GM12891 (cell line): Measurements from ENCODE around the gene FILIP1.
A peak's percentile ranks its signal among the peaks of the same experiment; 100 is the strongest.

Source experiments
- DNase-seq: peaks from one replicate; pipeline ENCODE4 v3.0.0; 2011; ENCODE audit warnings: low spot score; ENCODE audit not compliant: insufficient read length
- FAIRE-seq: peaks from 2 replicates; lab custom pipeline; 2011; peaks lifted over from hg19 to GRCh38; lab: Jason Lieb, UNC
- PAX5 ChIP-seq: IDR thresholded peaks from 2 replicates; pipeline ENCODE4 v1.6.1; 2011; ENCODE audit warnings: low read length, moderate library complexity, mild to moderate bottlenecking; ENCODE audit not compliant: insufficient read depth, severe bottlenecking
- POLR2A ChIP-seq: IDR thresholded peaks from 2 replicates; pipeline ENCODE4 v1.6.1; 2011; ENCODE audit warnings: low read depth, low read length, control low read depth
- POLR2AphosphoS5 ChIP-seq: IDR thresholded peaks from 2 replicates; pipeline ENCODE4 v1.6.1; 2011; ENCODE audit warnings: low read depth, low read length, control low read depth
- POU2F2 ChIP-seq: IDR thresholded peaks from 2 replicates; pipeline ENCODE4 v1.6.1; 2011; ENCODE audit warnings: low read depth, mild to moderate bottlenecking, control low read depth, low read length, moderate library complexity
- SPI1 ChIP-seq: IDR thresholded peaks from 2 replicates; pipeline ENCODE4 v1.6.1; 2011; ENCODE audit warnings: low read depth, low read length, control low read depth
- TAF1 ChIP-seq: IDR thresholded peaks from 2 replicates; pipeline ENCODE4 v1.6.1; 2011; ENCODE audit warnings: low read depth, low read length, control low read depth

Gene FILIP1

DNA sequence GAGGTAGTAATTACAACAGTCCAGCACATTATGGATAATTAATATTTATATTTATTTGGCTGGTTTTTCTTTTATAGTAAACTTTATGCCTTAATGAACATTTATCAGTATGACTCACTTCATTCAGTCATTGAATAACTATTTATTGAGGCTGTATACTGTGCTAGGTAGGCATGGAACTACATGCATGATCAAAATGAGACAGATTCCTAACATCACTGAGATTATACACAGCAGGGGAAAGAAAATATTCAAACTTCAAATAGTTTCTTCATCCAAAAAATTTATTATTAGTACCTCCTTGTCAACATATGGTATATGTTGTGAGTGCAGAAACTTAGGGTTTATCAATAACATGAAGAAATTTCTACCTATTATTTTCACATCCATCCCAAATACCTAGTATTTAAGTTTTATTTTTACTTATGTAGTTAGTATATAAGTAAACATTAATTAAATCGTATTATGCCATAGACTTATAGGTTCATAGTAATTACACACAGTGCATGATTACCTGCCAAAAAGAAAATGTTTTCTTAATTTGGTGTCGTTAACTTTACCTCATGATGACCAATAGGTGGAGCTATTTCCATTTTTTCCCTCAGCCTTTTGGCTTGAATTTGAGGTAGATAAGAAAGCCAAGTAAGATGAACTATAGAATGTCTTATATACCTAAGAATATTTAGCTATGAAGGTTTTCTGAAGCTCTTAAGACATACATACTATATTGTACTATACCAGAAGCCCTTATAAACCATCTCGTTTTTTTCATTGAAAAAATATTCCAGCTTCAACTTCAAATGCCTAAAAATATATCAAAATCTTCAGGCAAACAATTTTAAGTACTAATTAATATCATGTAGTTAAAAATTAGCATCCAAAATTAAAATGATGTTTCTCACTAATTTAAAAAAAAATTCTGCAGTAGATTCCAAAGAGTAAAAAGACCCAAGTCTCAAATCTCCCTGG is 196.5 kb downstream of the FILIP1 start:
- FAIRE-seq (peak; percentile 58), DNase-seq (no peak)
- no peak for TF ChIP-seq PAX5

DNA sequence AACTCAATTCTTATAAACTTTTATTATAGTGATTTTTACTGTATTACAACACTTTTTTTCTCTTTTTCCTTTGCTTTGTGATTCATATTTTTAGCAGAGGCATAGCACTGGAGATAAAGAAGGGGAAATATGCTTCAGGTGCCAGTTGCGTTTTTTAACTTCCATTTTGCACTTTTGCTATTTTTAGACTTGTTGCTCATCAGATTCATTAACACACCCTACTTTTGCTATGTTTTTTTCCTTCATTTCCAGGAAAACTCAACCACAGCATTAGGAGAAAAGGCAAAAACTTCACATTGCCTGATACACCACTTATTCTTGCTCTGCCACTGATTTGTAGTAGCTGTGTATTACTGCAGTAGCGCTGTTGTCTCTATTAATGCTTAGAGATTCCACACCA is 201.0 kb downstream of the FILIP1 start:
- FAIRE-seq (no peak), DNase-seq (no peak)
- TF ChIP-seq SPI1 (no peak), PAX5 (no peak), POLR2A (no peak), TAF1 (no peak), POU2F2 (no peak), POLR2AphosphoS5 (no peak)

DNA sequence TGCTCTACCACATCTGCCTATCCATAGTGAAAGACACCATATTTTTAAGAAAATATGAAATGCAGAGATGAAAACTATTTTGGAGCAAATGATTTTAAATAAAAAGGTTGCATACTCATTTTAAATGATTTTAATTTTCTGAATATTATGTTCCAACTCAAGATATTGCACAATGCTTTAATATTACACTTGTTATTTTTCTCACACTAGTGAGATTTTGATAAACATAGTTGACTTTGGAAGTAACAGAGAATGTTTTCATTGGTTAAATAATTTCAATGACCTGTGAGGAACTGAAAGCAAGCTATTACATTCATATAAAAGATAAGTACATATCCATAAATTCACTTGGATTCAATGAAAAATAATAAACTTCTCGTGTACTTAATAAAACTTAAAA is 201.9 kb downstream of the FILIP1 start:
- no peak for FAIRE-seq
- no peak for DNase-seq
- no peak for TF ChIP-seq SPI1
- no peak for TF ChIP-seq POU2F2
- TF ChIP-seq POLR2AphosphoS5: no peak
- TF ChIP-seq POLR2A: no peak
- no peak for TF ChIP-seq TAF1
- no peak for TF ChIP-seq PAX5

DNA sequence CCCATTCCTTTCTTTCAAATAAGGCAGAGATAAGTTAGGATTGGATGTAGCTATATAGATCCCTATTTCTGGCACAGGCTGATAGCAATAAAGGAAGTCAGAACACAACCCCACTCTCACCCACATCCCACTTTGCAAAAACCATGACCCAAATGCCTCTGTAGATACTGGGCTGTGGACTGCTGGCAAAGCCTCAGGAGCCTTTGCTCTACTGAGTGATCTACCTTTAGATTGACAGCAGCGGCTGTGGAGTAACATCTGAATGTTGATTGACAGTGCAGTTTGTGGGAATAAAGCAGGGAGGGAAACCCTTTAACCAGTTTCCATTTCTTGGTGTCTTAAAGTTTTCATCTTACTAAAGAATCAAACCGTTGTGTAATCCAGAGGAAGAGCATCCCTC is 202.3 kb downstream of the FILIP1 start:
- TF ChIP-seq POLR2AphosphoS5: no peak
- no peak for TF ChIP-seq SPI1
- TF ChIP-seq PAX5: no peak
- TF ChIP-seq TAF1: no peak
- no peak for TF ChIP-seq POU2F2
- no peak for TF ChIP-seq POLR2A
- DNase-seq (no peak), FAIRE-seq (no peak)

DNA sequence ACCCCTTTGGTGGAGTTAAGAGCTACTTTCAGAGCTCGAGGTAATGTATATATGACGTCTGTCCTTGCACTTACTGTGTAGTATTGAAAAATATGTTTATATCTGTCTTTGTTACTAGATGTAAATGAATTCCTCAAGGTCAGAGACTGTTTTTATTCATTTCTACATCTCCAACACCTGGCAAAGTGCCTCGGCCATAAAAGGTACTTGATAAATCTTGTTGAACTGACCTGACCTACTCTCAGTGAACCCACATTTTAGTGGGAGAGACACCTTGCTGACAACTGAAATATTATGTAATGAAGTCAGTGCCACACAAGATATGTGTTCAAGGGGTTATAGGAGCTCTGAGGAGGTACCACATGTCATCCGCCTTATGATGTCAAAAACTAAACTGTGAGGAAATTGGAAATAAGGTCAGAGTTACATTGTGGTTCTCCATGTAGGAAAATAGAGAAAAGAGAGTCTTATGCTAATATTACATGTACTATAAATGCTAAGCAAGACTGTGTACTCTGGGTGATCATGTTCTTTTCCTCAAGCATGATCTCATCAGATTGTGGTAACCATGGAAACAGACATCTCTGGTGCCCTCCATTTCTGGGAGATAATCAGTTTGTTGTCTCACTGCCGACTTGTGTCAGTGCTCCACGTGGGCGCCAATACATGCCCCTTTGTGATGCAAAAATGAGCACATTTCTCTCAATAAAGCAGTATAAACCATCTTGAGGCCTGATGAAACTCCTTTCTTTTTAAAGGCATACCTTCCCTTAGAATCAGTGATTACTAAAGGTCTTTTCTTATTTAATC is 203.3 kb downstream of the FILIP1 start:
- TF ChIP-seq SPI1 (no peak), POU2F2 (no peak), TAF1 (no peak), POLR2A (no peak), PAX5 (no peak), POLR2AphosphoS5 (no peak)
- no peak for DNase-seq
- no peak for FAIRE-seq

DNA sequence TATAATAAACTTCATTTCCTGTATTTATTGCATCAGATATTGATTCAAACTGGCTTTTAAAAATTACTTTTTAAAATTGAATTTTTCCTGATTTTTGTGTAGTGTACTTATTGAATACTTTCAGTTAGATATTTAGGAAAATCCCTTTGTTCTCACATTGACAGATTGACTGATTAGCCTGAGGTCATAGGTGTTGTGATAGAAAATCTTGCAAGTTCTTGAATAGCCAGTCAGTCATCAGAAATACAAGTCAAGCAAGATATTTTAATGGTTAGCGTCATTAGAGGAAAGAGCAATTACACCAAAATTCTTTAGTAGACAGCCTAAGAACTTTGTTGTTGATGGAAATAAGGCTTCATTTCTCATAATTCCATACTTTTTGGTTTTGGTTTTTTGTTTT is 205.6 kb downstream of the FILIP1 start:
- no peak for DNase-seq
- no peak for TF ChIP-seq POLR2AphosphoS5
- TF ChIP-seq POLR2A: no peak
- TF ChIP-seq SPI1: no peak
- TF ChIP-seq POU2F2: no peak
- TF ChIP-seq PAX5: no peak
- no peak for TF ChIP-seq TAF1
- no peak for FAIRE-seq

DNA sequence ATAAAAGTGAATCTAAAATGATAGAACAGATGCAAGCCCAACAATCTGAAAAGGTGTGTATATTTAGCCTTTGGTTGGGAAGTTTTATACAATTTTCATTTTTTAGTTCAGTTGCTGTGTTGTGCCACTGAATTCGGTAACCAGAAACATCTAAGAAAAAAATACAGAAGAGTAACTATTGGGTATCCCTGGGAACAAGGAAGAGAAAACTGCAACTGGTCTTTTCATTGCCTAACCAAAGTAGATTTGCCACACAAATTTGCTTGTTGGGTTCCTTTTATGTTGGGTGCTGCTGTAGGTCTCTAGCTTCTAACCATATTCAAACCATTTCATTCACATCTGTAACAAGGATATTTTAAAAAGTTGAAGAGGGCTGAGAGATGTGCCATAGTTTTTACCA is 206.2 kb downstream of the FILIP1 start:
- no peak for FAIRE-seq
- TF ChIP-seq PAX5 (no peak), POLR2AphosphoS5 (no peak), SPI1 (no peak), POU2F2 (no peak), TAF1 (no peak), POLR2A (no peak)
- no peak for DNase-seq

DNA sequence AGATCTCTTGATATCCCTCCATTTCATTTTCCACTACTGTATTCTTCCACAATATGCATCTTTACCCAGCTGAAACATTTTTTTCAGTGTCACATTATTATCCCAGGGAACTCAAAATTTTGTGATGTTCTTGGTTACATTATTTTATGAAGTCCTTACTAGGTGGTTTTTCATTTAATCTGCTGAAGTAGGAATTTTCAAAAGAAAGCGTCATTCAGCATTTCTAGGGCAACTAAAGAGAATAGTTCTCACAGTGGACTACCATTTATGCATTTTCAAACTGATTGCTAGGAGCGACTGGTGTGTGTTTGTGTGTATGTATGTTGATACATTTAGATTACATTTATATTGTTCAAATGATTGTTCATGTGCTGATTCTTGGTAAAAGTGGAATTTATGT is 206.6 kb downstream of the FILIP1 start:
- TF ChIP-seq POLR2AphosphoS5 (no peak), SPI1 (no peak), POU2F2 (no peak)
- FAIRE-seq (no peak), DNase-seq (no peak)

DNA sequence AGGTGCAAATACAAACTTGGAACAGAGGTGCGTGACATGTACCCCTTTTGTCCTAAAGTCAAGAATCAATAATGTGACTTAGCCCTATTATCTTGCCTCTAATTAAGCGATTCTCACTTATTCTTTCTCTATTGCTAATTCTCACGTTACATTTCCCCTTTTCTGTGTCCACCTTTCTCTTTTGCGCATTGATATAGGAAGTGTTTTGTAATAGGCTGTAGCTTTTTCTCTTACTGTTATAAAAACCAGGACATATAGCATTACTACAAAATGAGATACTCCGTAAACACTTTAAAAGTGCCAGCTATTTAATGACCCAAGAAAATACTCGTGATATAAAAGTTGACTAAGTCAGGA is 208.3 kb downstream of the FILIP1 start:
- TF ChIP-seq POLR2A: no peak
- TF ChIP-seq POLR2AphosphoS5: no peak
- peak; percentile 78 for TF ChIP-seq SPI1
- no peak for TF ChIP-seq POU2F2
- TF ChIP-seq PAX5: no peak
- no peak for FAIRE-seq
- no peak for DNase-seq

DNA sequence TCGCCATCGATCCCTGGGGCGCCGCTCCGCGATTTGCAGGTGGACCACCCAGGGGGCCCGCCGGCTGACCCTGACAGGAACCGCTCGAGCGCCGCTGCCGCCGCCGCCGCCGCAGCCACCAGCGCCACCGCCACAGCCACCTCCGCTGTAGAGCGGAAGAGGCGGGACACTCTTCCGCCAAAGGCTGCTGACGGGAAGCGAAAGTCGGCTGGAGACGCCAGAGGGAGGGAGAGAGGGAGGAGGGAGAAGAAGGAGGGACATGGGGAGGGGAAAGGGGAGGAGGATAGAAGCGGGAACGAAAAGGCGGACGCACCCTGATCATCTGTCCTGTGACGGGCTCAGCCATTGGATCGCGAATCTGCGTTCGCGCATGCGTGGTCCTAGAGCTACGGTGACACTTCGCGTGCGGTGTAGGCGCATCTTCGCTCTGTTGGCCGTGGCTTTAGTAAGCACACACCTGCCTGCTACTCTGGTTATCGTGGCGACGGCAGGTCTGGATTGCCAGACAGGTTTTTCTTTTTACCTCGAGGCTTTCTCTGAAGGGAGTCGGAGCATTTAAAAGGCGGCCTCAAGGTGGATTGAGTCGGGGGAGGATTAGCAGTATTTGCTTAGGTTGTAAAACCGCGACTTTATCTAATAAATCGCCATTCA is 208.8 kb downstream of the FILIP1 start, which contains the start of gene TMEM30A:
TMEM30A (minus strand) TSS at position 161 of the 651 bp plus-strand sequence; CDS start at position 7, 154 bp downstream.
- FAIRE-seq: peak; percentile 100
- TF ChIP-seq TAF1 (peak; percentile 94), POLR2AphosphoS5 (peak; percentile 98), PAX5 (peak; percentile 82), POLR2A (peak; percentile 98), POU2F2 (peak; percentile 40; the same call in 1 of the 2 replicates), SPI1 (peak; percentile 78)
- peak; percentile 73 for DNase-seq
